A549 (cell line): Measurements from ENCODE around the gene ATP5MK. TPM values are rescaled to one million over a fixed set of nuclear protein-coding genes. Genes with fewer than 3 reads are reported as not detected.

Source experiments
- ATAC-seq, 2 experiments: fragments of 200-7000 bp in 1 of 2; fragments of >200 bp in 1 of 2; cut with Nextera tagmentation in 1 of 2; cut with Tn5 transposase in 1 of 2; 3 replicates each; pipeline versions ENCODE4 v1.8.0 to v1.9.1; 2018 to 2020; ENCODE audit warnings: mild to moderate bottlenecking in 1 of 2, moderate library complexity in 1 of 2
- CTCF ChIA-PET: fragments of 300-600 bp; sonication (Branson Sonifier 250); formaldehyde crosslinking; extraction: SDS; loops from one replicate; lab custom pipeline; 2021; ENCODE audit warnings: antibody characterized with exemption, inconsistent platforms; lab: Yijun Ruan, JAX
- POLR2A ChIA-PET: fragments of 350-600 bp; formaldehyde crosslinking; extraction: SDS; loops from one replicate; lab custom pipeline; 2021; ENCODE audit warnings: antibody characterized with exemption, inconsistent platforms; lab: Yijun Ruan, JAX
- DNase-seq, 2 experiments: peaks; one replicate each; pipeline versions ENCODE4 v3.0.0 to v3.0.0-alpha.2; 2011 to 2016; ENCODE audit warnings: low read depth in 1 of 2, low spot score in 1 of 2
- FAIRE-seq: peaks from 2 replicates; lab custom pipeline; 2011; peaks lifted over from hg19 to GRCh38; lab: Jason Lieb, UNC
- H3K27ac ChIP-seq, 2 experiments: fragments of >200 bp; sonication (Bioruptor Twin); formaldehyde crosslinking; 3 replicates each; pipeline ENCODE4 v1.5.1; 2016 to 2017
- H3K4me1 ChIP-seq: fragments of >200 bp; sonication (Bioruptor Twin); formaldehyde crosslinking; 3 replicates; pipeline ENCODE4 v1.6.1; 2016
- H3K4me2 ChIP-seq: fragments of >200 bp; sonication (Bioruptor Twin); formaldehyde crosslinking; 3 replicates; pipeline ENCODE4 v1.6.1; 2016
- H3K4me3 ChIP-seq: fragments of >200 bp; sonication (Bioruptor Twin); formaldehyde crosslinking; 3 replicates; pipeline ENCODE4 v1.5.1; 2016
- H3K9me3 ChIP-seq: fragments of >200 bp; sonication (Bioruptor Twin); formaldehyde crosslinking; 3 replicates; pipeline ENCODE4 v1.6.1; 2016
- CBX2 ChIP-seq: fragments of 200-600 bp; sonication (generic); IDR thresholded peaks from 2 replicates; pipeline ENCODE4 v1.6.1; 2016; ENCODE audit warnings: low read depth, mild to moderate bottlenecking, borderline replicate concordance
- CBX8 ChIP-seq: fragments of 200-600 bp; sonication (generic); IDR thresholded peaks from 2 replicates; pipeline ENCODE4 v1.6.1; 2016
- CEBPB ChIP-seq, 2 experiments: fragments of >200 bp in 1 of 2; sonication (Bioruptor Twin) in 1 of 2; formaldehyde crosslinking in 1 of 2; IDR thresholded peaks; 2 replicates each; pipeline ENCODE4 v1.6.1; 2012 to 2016
- CHD2 ChIP-seq: fragments of 150-350 bp; IDR thresholded peaks from 2 replicates; pipeline ENCODE4 v1.6.1; 2014; ENCODE audit warnings: low read length; ENCODE audit not compliant: partially characterized antibody
- E2F6 ChIP-seq: IDR thresholded peaks from 2 replicates; pipeline ENCODE4 v1.6.1; 2012; ENCODE audit warnings: low read depth, borderline replicate concordance
- ELK1 ChIP-seq: fragments of 150-350 bp; IDR thresholded peaks from 2 replicates; pipeline ENCODE4 v1.6.1; 2014; ENCODE audit warnings: low read depth, mild to moderate bottlenecking, low read length
- ESRRA ChIP-seq: fragments of 150-350 bp; IDR thresholded peaks from 2 replicates; pipeline ENCODE4 v1.6.1; 2014; ENCODE audit warnings: mild to moderate bottlenecking, low read length, borderline replicate concordance
- FOSB ChIP-seq: fragments of 250-450 bp; sonication (Bioruptor Pico); IDR thresholded peaks from 2 replicates; pipeline ENCODE4 v1.5.0; 2020; ENCODE audit warnings: mild to moderate bottlenecking, moderate library complexity
- GATA3 ChIP-seq: IDR thresholded peaks from 2 replicates; pipeline ENCODE4 v1.6.1; 2012; ENCODE audit warnings: borderline replicate concordance
- HES2 ChIP-seq: fragments of >200 bp; sonication (Bioruptor Twin); formaldehyde crosslinking; IDR thresholded peaks from 2 replicates; pipeline ENCODE4 v1.6.1; 2016
- HOXA7 ChIP-seq: fragments of 250-450 bp; sonication (Bioruptor Pico); IDR thresholded peaks from 2 replicates; pipeline ENCODE4 v1.5.0; 2020; ENCODE audit warnings: mild to moderate bottlenecking, moderate library complexity
- HOXB5 ChIP-seq: fragments of 250-450 bp; sonication (Bioruptor Pico); IDR thresholded peaks from 2 replicates; pipeline ENCODE4 v1.5.0; 2020; ENCODE audit warnings: mild to moderate bottlenecking, moderate library complexity
- JUNB ChIP-seq: fragments of >200 bp; sonication (Bioruptor Twin); formaldehyde crosslinking; IDR thresholded peaks from 2 replicates; pipeline ENCODE4 v1.6.1; 2016
- MAX ChIP-seq: IDR thresholded peaks from 2 replicates; pipeline ENCODE4 v1.6.1; 2012
- MAZ ChIP-seq: fragments of 150-350 bp; IDR thresholded peaks from 2 replicates; pipeline ENCODE4 v1.6.1; 2014; ENCODE audit warnings: antibody characterized with exemption, low read depth, low read length, borderline replicate concordance
- MYC ChIP-seq: IDR thresholded peaks from 2 replicates; pipeline ENCODE4 v1.6.1; 2012; ENCODE audit warnings: mild to moderate bottlenecking, inconsistent platforms, low read length, improper control_type of control experiment, borderline replicate concordance
- PHF8 ChIP-seq: fragments of 200-600 bp; sonication (generic); IDR thresholded peaks from 2 replicates; pipeline ENCODE4 v1.6.1; 2016; ENCODE audit warnings: low read depth, mild to moderate bottlenecking, antibody characterized with exemption, moderate library complexity, borderline replicate concordance
- RCOR1 ChIP-seq: fragments of 150-350 bp; IDR thresholded peaks from 2 replicates; pipeline ENCODE4 v1.6.1; 2014; ENCODE audit warnings: antibody characterized with exemption, low read length, low read depth
- REST ChIP-seq: fragments of 200-600 bp; sonication (generic); IDR thresholded peaks from 2 replicates; pipeline ENCODE4 v1.6.1; 2016; ENCODE audit warnings: antibody characterized with exemption, mild to moderate bottlenecking, moderate library complexity
- RFX5 ChIP-seq: fragments of 450-650 bp; IDR thresholded peaks from 2 replicates; pipeline ENCODE4 v1.7.1; 2014; ENCODE audit warnings: antibody characterized with exemption, mild to moderate bottlenecking, moderate library complexity
- SMC3 ChIP-seq: fragments of >200 bp; sonication (Bioruptor Twin); formaldehyde crosslinking; IDR thresholded peaks from 3 replicates; pipeline ENCODE4 v1.6.1; 2018; ENCODE audit warnings: inconsistent platforms
- TP53 ChIP-seq: fragments of 250-450 bp; sonication (Bioruptor Pico); IDR thresholded peaks from 2 replicates; pipeline ENCODE4 v1.5.0; 2021; ENCODE audit warnings: mild to moderate bottlenecking, moderate library complexity
- USF2 ChIP-seq: fragments of 450-650 bp; IDR thresholded peaks from 2 replicates; pipeline ENCODE4 v1.6.1; 2014; ENCODE audit warnings: antibody characterized with exemption
- ZC3H11A ChIP-seq: fragments of 450-650 bp; IDR thresholded peaks from 2 replicates; pipeline ENCODE4 v1.6.1; 2014; ENCODE audit warnings: antibody characterized with exemption, mild to moderate bottlenecking
- ZSCAN20 ChIP-seq: fragments of 250-450 bp; sonication (Bioruptor Pico); IDR thresholded peaks from 2 replicates; pipeline ENCODE4 v1.8.0; 2022; ENCODE audit warnings: mild to moderate bottlenecking, moderate library complexity
- WGBS: methylation state at CpG from one replicate; pipeline ENCODE4 v1.1.6; 2017; ENCODE audit errors: missing lambda C conversion rate; 5-methylcytosine and 5-hydroxymethylcytosine counted together
- polyA plus RNA-seq, 4 experiments: library from polyadenylated mRNA; depleted of rRNA in 3 of 4; stranded (reverse); fragments of >200 nt; fragmentation: RNase III in 1 of 4; extraction: RNeasy Plus Mini Kit Qiagen cat#74134 plus additional on column Dnase treatment in 1 of 4; gene quantifications; 2 replicates in 3 of 4; 3 replicates in 1 of 4; pipeline ENCODE4 v1.2.3, GENCODE V29; 2011 to 2017

The ATP5MK gene
- polyA plus RNA-seq, 2 of the 4 experiments (the other 2 are of a cell fraction), result 492 to 682 TPM

GRCh38 chr10:103443475-103444185 is 47.4 kb upstream of the ATP5MK start:
- no peaks in the 10 kb centered on the region for H3K9me3 ChIP-seq
- H3K4me2 ChIP-seq, result no peak overlapping the region
- H3K4me1 ChIP-seq, result no peaks in the 10 kb centered on the region
- no peak overlapping the region for H3K27ac ChIP-seq
- FAIRE-seq (no peak), DNase-seq (no peak), ATAC-seq (no peak)
- CTCF ChIA-PET, result interaction anchor here (0.8 to 2.1 kb wide), 4 partner anchors 10 to 42 kb away, joined by 3 to 6 read pairs (median 4); no protein-coding TSS in a partner anchor
- TF ChIP-seq USF2, result no peak
- TF ChIP-seq CBX8, result no peak
- no peak for TF ChIP-seq CEBPB (IDR thresholded peaks at IDR 0.05)
- TF ChIP-seq RCOR1, result no peak
- TF ChIP-seq GATA3, result no peak
- TF ChIP-seq E2F6, result no peak
- no peak for TF ChIP-seq ZSCAN20 (CRISPR knock-in tag)
- TF ChIP-seq ELK1, result no peak
- no peak for TF ChIP-seq ZC3H11A
- no peak for TF ChIP-seq HES2
- no peak for TF ChIP-seq PHF8
- TF ChIP-seq HOXA7 (CRISPR knock-in tag), result no peak
- TF ChIP-seq HOXB5 (CRISPR knock-in tag), result no peak
- no peak for TF ChIP-seq RFX5
- TF ChIP-seq JUNB, result no peak
- whole genome bisulfite sequencing, result 95% methylated on average over 23 of the region's 23 CpGs
- no peak overlapping the region for H3K4me3 ChIP-seq
- POLR2A ChIA-PET, result no interaction called here

- 93% methylated on average over 13 of the region's 13 CpGs for WGBS
- ChIA-PET POLR2A (no interaction called here), CTCF (interaction anchor here (0.9 to 1.4 kb wide), 3 partner anchors 9 to 26 kb away, joined by 3 to 10 read pairs (median 3); no protein-coding TSS in a partner anchor)
- ATAC-seq, result no peak
- Histone ChIP-seq H3K4me2 (no peak overlapping the region), H3K4me1 (no peaks in the 10 kb centered on the region), H3K4me3 (no peak overlapping the region), H3K27ac (no peak overlapping the region), H3K9me3 (no peaks in the 10 kb centered on the region)
- no peak for DNase-seq
- FAIRE-seq, result no peak
- TF ChIP-seq MYC (no peak), ZSCAN20 (CRISPR knock-in tag) (no peak), ESRRA (no peak), CHD2 (no peak), CBX2 (no peak), MAZ (no peak), MAX (no peak), USF2 (no peak), SMC3 (no peak), JUNB (no peak), REST (no peak), TP53 (CRISPR knock-in tag) (no peak), FOSB (CRISPR knock-in tag) (no peak)
Measured at GRCh38 chr10:103442031-103442461, 45.8 kb upstream of the ATP5MK start.
